Karpas-422 (cell line): ENCODE measurements around the gene ALDH4A1. TPM values are rescaled to one million over a fixed set of nuclear protein-coding genes. Genes with fewer than 3 reads are reported as not detected.

Source experiments
- DNase-seq: peaks from one replicate; pipeline ENCODE4 v3.0.0-alpha.2; 2015
- H2AFZ ChIP-seq: fragments of 200-600 bp; sonication (generic); 2 replicates; pipeline ENCODE4 v1.6.1; 2014; ENCODE audit warnings: antibody characterized with exemption, low read length, mixed read lengths
- H3K27ac ChIP-seq: fragments of 200-600 bp; sonication (generic); 2 replicates; pipeline ENCODE4 v1.5.1; 2014; ENCODE audit warnings: mild to moderate bottlenecking, low read length, moderate library complexity
- H3K27me3 ChIP-seq: fragments of 200-600 bp; sonication (generic); 2 replicates; pipeline ENCODE4 v1.6.1; 2014; ENCODE audit warnings: low read length, mixed read lengths
- H3K36me3 ChIP-seq: fragments of 200-600 bp; sonication (generic); 2 replicates; pipeline ENCODE4 v1.6.1; 2014; ENCODE audit warnings: low read length, mixed read lengths; ENCODE audit not compliant: insufficient read depth
- H3K4me1 ChIP-seq: fragments of 200-600 bp; sonication (generic); 2 replicates; pipeline ENCODE4 v1.6.1; 2014; ENCODE audit warnings: mild to moderate bottlenecking, low read length, mixed read lengths
- H3K4me2 ChIP-seq: fragments of 200-600 bp; sonication (generic); 2 replicates; pipeline ENCODE4 v1.6.1; 2014; ENCODE audit warnings: low read length, low read depth, mild to moderate bottlenecking; ENCODE audit not compliant: poor library complexity, severe bottlenecking
- H3K4me3 ChIP-seq: fragments of 200-600 bp; sonication (generic); 2 replicates; pipeline ENCODE4 v1.5.1; 2014; ENCODE audit warnings: mild to moderate bottlenecking, antibody characterized with exemption, low read length, mixed read lengths
- H3K79me2 ChIP-seq: fragments of 200-600 bp; sonication (generic); 2 replicates; pipeline ENCODE4 v1.6.1; 2014; ENCODE audit warnings: mild to moderate bottlenecking, low read length, mixed read lengths
- H3K9ac ChIP-seq: fragments of 200-600 bp; sonication (generic); 2 replicates; pipeline ENCODE4 v1.6.0; 2014; ENCODE audit warnings: low read length
- H3K9me2 ChIP-seq: fragments of 200-600 bp; sonication (generic), shearing (Covaris generic); replicated peaks from 2 replicates; pipeline ENCODE4 v1.6.0; 2014; ENCODE audit warnings: mild to moderate bottlenecking, low read length, moderate library complexity; ENCODE audit not compliant: insufficient read depth
- H3K9me3 ChIP-seq: fragments of 300-700, 200-600 bp; sonication (generic); 2 replicates; pipeline ENCODE4 v1.6.1; 2014; ENCODE audit warnings: low read length, mixed read lengths
- H4K20me1 ChIP-seq: fragments of 200-600 bp; sonication (generic); 2 replicates; pipeline ENCODE4 v1.6.1; 2014; ENCODE audit warnings: mild to moderate bottlenecking, antibody characterized with exemption, low read length, low read depth; ENCODE audit not compliant: insufficient read depth
- total RNA-seq: library from RNA; depleted of rRNA; stranded (reverse); fragments of >200 nt; shearing (Covaris generic); gene quantifications from 2 replicates; pipeline ENCODE4 v1.2.3, GENCODE V29; 2014; ENCODE audit warnings: low replicate concordance

ALDH4A1 gene
- total RNA-seq, 1 experiment from 2014 or later, result not detected

GRCh38 chr1:18941221-18942141, 39.1 kb upstream of the ALDH4A1 start:
- H4K20me1 ChIP-seq, result no peaks in the 10 kb centered on the region
- H3K36me3 ChIP-seq, result no peaks in the 10 kb centered on the region
- DNase-seq, result no peak
- H3K79me2 ChIP-seq, result no peaks in the 10 kb centered on the region
- no peaks in the 10 kb centered on the region for H3K9me2 ChIP-seq
- H3K4me2 ChIP-seq, result no peak overlapping the region
- no peak overlapping the region for H2AFZ ChIP-seq
- H3K4me3 ChIP-seq, result no peak overlapping the region
- no peak overlapping the region for H3K27ac ChIP-seq
- no peaks in the 10 kb centered on the region for H3K9me3 ChIP-seq
- no peaks in the 10 kb centered on the region for H3K4me1 ChIP-seq
- no peak overlapping the region for H3K9ac ChIP-seq
- no peaks in the 10 kb centered on the region for H3K27me3 ChIP-seq

GRCh38 chr1:18940303-18941020, 38.1 kb upstream of the ALDH4A1 start:
- Histone ChIP-seq H4K20me1 (no peaks in the 10 kb centered on the region), H3K27me3 (no peaks in the 10 kb centered on the region), H3K36me3 (no peaks in the 10 kb centered on the region), H3K9me2 (no peaks in the 10 kb centered on the region), H3K79me2 (no peaks in the 10 kb centered on the region), H3K27ac (no peak overlapping the region), H3K9me3 (no peaks in the 10 kb centered on the region), H3K4me3 (no peak overlapping the region), H3K4me1 (no peaks in the 10 kb centered on the region), H3K9ac (no peak overlapping the region), H2AFZ (no peak overlapping the region), H3K4me2 (no peak overlapping the region)
- no peak for DNase-seq

GRCh38 chr1:18939398-18940302, 37.3 kb upstream of the ALDH4A1 start:
- H3K27ac ChIP-seq, result no peak overlapping the region
- H3K4me2 ChIP-seq, result no peak overlapping the region
- no peak overlapping the region for H2AFZ ChIP-seq
- no peaks in the 10 kb centered on the region for H3K27me3 ChIP-seq
- H3K9me3 ChIP-seq, result no peaks in the 10 kb centered on the region
- H3K36me3 ChIP-seq, result no peaks in the 10 kb centered on the region
- no peak for DNase-seq
- no peaks in the 10 kb centered on the region for H3K4me1 ChIP-seq
- no peaks in the 10 kb centered on the region for H3K79me2 ChIP-seq
- no peaks in the 10 kb centered on the region for H4K20me1 ChIP-seq
- no peaks in the 10 kb centered on the region for H3K9me2 ChIP-seq
- no peak overlapping the region for H3K4me3 ChIP-seq
- no peak overlapping the region for H3K9ac ChIP-seq

- Histone ChIP-seq H3K27me3 (no peaks in the 10 kb centered on the region), H3K4me1 (no peaks in the 10 kb centered on the region), H3K4me3 (no peak overlapping the region), H4K20me1 (no peaks in the 10 kb centered on the region), H3K36me3 (no peaks in the 10 kb centered on the region), H3K9me3 (no peaks in the 10 kb centered on the region), H3K9me2 (no peaks in the 10 kb centered on the region), H3K9ac (no peak overlapping the region), H3K27ac (no peak overlapping the region), H3K79me2 (no peaks in the 10 kb centered on the region), H3K4me2 (no peak overlapping the region), H2AFZ (no peak overlapping the region)
- DNase-seq, result no peak
Measured at GRCh38 chr1:18938707-18939070, 36.3 kb upstream of the ALDH4A1 start.

GRCh38 chr1:18938008-18938706, 35.8 kb upstream of the ALDH4A1 start:
- H3K27me3 ChIP-seq, result no peaks in the 10 kb centered on the region
- H4K20me1 ChIP-seq, result no peaks in the 10 kb centered on the region
- no peak overlapping the region for H3K27ac ChIP-seq
- H3K79me2 ChIP-seq, result no peaks in the 10 kb centered on the region
- no peaks in the 10 kb centered on the region for H3K36me3 ChIP-seq
- no peaks in the 10 kb centered on the region for H3K9me2 ChIP-seq
- H3K4me1 ChIP-seq, result no peaks in the 10 kb centered on the region
- no peak overlapping the region for H3K4me3 ChIP-seq
- no peak overlapping the region for H3K4me2 ChIP-seq
- DNase-seq, result no peak
- no peak overlapping the region for H2AFZ ChIP-seq
- no peak overlapping the region for H3K9ac ChIP-seq
- no peaks in the 10 kb centered on the region for H3K9me3 ChIP-seq

GRCh38 chr1:18937539-18937938, 35.2 kb upstream of the ALDH4A1 start:
- no peaks in the 10 kb centered on the region for H3K9me2 ChIP-seq
- H3K9me3 ChIP-seq, result no peaks in the 10 kb centered on the region
- no peak overlapping the region for H3K4me3 ChIP-seq
- H3K27ac ChIP-seq, result no peak overlapping the region
- no peaks in the 10 kb centered on the region for H4K20me1 ChIP-seq
- no peaks in the 10 kb centered on the region for H3K4me1 ChIP-seq
- H3K4me2 ChIP-seq, result no peak overlapping the region
- no peak overlapping the region for H3K9ac ChIP-seq
- no peaks in the 10 kb centered on the region for H3K79me2 ChIP-seq
- no peak for DNase-seq
- no peak overlapping the region for H2AFZ ChIP-seq
- H3K27me3 ChIP-seq, result no peaks in the 10 kb centered on the region
- H3K36me3 ChIP-seq, result no peaks in the 10 kb centered on the region

GRCh38 chr1:18936814-18937481, 34.6 kb upstream of the ALDH4A1 start:
- H3K27me3 ChIP-seq, result no peaks in the 10 kb centered on the region
- DNase-seq, result no peak
- no peaks in the 10 kb centered on the region for H4K20me1 ChIP-seq
- no peak overlapping the region for H2AFZ ChIP-seq
- no peak overlapping the region for H3K9ac ChIP-seq
- H3K9me2 ChIP-seq, result no peaks in the 10 kb centered on the region
- H3K79me2 ChIP-seq, result no peaks in the 10 kb centered on the region
- H3K27ac ChIP-seq, result no peak overlapping the region
- no peaks in the 10 kb centered on the region for H3K36me3 ChIP-seq
- no peak overlapping the region for H3K4me2 ChIP-seq
- no peaks in the 10 kb centered on the region for H3K4me1 ChIP-seq
- H3K4me3 ChIP-seq, result no peak overlapping the region
- no peaks in the 10 kb centered on the region for H3K9me3 ChIP-seq
